Measurements from ENCODE around the gene CCDC71L. TPM values are rescaled to one million over a fixed set of nuclear protein-coding genes. Genes with fewer than 3 reads are reported as not detected.

Gene CCDC71L
- total RNA-seq, 1 donor from 2014 or later = 5.2 TPM

DNA sequence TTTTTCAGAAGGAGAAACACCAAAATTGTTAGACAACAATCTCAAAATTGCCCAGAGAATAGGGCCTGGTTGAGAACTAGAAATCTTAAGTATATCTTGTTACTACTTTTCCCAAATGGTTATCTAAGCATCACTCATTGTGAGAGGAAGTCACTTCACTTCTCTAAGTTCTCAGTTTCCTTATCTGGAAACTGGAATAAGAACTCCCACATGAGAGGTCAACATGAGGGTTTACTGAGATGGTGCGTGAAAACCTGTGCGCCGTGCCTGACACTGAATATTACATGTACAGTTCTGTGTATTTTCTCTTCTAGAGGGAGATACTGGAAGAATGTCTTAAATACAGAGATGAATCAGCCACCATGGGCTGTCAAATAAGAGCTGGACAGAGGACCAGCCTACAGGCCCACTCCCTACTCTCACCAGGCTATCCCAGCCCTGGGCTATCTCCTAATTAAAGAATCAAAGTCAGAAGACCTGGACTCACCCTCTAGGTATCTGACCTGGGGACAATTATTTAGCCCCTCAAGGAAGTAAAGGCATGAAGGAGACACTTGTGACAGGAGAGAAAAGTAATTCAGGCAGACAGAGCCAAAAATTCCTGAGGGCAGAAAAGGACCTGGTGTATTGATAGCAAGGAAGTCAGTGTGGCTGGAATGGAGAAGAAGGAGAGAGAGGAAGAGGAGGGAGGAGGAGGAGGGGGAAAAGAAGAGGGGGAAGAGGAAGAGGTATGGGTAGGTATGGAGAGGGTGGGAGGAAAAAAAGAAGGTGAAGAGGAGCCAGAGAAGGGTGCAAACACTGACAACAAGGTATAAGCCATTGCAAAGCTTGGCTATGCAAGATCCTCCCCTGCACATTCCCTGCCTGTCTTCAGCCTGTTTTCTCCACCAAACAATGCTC, 44.9 kb downstream of the CCDC71L start:
- Histone ChIP-seq H3K4me1 (ENCODE audit: control insufficient read depth in 3 of 3, insufficient read depth in 3 of 3, low read length in 3 of 3) (peaks cover 0 to 3% (median 0%) of the 10 kb centered on the region in 3 donors), H3K9me3 (ENCODE audit: control insufficient read depth in 3 of 3, low read length in 3 of 3) (no peaks in the 10 kb centered on the region), H3K4me3 (ENCODE audit: low read length in 3 of 3) (no peak overlapping the region), H3K27ac (ENCODE audit: low read depth, low read length) (no peak overlapping the region), H3K36me3 (ENCODE audit: control insufficient read depth in 3 of 3, insufficient read depth in 3 of 3, low read length in 3 of 3) (no peaks in the 10 kb centered on the region), H3K27me3 (ENCODE audit: control insufficient read depth in 3 of 3, insufficient read depth in 3 of 3, low read length in 3 of 3) (no peaks in the 10 kb centered on the region), H3K9ac (ENCODE audit: low read depth in 1 of 3, low read length in 3 of 3) (no peak overlapping the region)

DNA sequence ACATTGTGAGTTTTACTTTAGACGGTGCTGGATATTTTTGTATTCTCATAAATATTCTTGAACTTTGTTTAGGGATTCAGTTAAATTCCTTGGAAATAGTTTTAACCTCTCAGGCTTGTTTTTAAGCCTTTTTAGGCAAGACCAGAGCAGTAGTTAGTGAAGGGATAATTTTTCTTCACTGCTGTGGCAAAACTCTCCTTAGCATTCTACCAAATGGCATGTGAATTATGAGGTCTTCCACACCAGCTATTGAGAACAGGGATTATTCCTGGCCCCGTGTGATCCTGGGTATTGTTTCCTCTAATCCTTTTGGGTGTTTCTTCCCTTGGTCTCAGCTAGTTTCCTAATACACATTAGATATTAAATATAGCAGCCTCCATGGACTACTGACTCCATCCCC, 46.2 kb downstream of the CCDC71L start:
- peaks cover 0 to 3% (median 0%) of the 10 kb centered on the region in 3 donors for H3K4me1 ChIP-seq (ENCODE audit: control insufficient read depth in 3 of 3, insufficient read depth in 3 of 3, low read length in 3 of 3)
- H3K36me3 ChIP-seq (ENCODE audit: control insufficient read depth in 3 of 3, insufficient read depth in 3 of 3, low read length in 3 of 3) = no peaks in the 10 kb centered on the region
- H3K9ac ChIP-seq (ENCODE audit: low read depth in 1 of 3, low read length in 3 of 3) = no peak overlapping the region
- peak overlapping the region; percentile 7 for H3K27ac ChIP-seq (ENCODE audit: low read depth, low read length)
- H3K9me3 ChIP-seq (ENCODE audit: control insufficient read depth in 3 of 3, low read length in 3 of 3) = no peaks in the 10 kb centered on the region
- H3K27me3 ChIP-seq (ENCODE audit: control insufficient read depth in 3 of 3, insufficient read depth in 3 of 3, low read length in 3 of 3) = no peaks in the 10 kb centered on the region
- H3K4me3 ChIP-seq (ENCODE audit: low read length in 3 of 3) = no peak overlapping the region

DNA sequence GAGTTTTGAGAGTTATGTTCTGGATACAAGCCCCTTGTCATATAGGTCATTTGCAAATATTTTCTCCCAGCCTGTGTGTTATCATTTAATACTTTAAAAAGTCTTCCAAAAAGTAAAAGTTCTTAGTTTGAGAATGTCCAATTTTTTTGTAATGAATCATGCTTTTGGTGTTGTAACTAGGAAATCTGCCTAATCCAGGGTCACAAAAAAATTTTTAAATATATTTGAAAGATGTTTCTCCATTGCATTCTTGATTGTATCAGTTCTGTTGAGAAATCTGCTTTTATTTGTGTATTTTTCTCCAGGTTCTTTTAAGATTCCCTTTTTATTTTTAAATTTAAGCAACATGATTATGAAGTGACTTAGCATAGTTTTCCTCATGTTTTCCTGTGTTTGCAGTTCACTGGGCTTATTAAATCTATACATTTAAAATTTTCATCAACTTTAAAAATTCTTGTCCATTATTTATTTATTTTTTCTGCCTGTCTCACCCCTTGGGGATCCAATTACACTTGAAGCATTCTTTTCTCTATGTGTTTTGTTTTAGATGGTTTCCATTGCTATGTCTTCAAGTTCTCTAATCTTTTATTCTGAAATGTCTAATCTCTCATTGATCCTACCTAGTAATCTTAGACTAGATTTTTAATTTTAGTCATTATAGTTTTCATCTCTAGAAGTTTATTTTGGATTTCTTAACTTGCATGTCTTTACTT, 47.0 kb downstream of the CCDC71L start:
- no peak overlapping the region for H3K27ac ChIP-seq (ENCODE audit: low read depth, low read length)
- no peak overlapping the region for H3K9ac ChIP-seq (ENCODE audit: low read depth in 1 of 3, low read length in 3 of 3)
- no peaks in the 10 kb centered on the region for H3K36me3 ChIP-seq (ENCODE audit: control insufficient read depth in 3 of 3, insufficient read depth in 3 of 3, low read length in 3 of 3)
- peaks cover 0 to 3% (median 0%) of the 10 kb centered on the region in 3 donors for H3K4me1 ChIP-seq (ENCODE audit: control insufficient read depth in 3 of 3, insufficient read depth in 3 of 3, low read length in 3 of 3)
- H3K27me3 ChIP-seq (ENCODE audit: control insufficient read depth in 3 of 3, insufficient read depth in 3 of 3, low read length in 3 of 3) = no peaks in the 10 kb centered on the region
- no peaks in the 10 kb centered on the region for H3K9me3 ChIP-seq (ENCODE audit: control insufficient read depth in 3 of 3, low read length in 3 of 3)
- no peak overlapping the region for H3K4me3 ChIP-seq (ENCODE audit: low read length in 3 of 3)

DNA sequence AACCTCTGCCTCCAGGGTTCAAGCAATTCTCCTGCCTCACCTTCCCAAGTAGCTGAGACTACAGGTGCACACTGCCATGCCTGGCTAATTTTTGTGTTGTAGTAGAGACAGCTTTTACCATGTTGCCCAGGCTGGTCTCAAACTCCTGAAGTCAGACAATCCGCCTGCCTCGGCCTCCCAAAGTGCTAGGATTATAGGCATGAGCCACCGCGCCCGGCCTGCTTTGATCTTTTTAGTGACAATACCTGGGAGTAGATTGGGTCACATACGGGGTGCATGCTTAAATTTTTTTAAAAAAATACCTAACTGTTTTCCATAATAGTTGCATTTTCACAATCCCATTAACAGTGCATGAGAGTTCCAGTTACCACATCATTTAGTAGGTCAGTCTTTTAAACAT, 47.7 kb downstream of the CCDC71L start:
- no peak overlapping the region for H3K9ac ChIP-seq (ENCODE audit: low read depth in 1 of 3, low read length in 3 of 3)
- H3K36me3 ChIP-seq (ENCODE audit: control insufficient read depth in 3 of 3, insufficient read depth in 3 of 3, low read length in 3 of 3) = no peaks in the 10 kb centered on the region
- no peak overlapping the region for H3K4me3 ChIP-seq (ENCODE audit: low read length in 3 of 3)
- no peak overlapping the region for H3K27ac ChIP-seq (ENCODE audit: low read depth, low read length)
- H3K9me3 ChIP-seq (ENCODE audit: control insufficient read depth in 3 of 3, low read length in 3 of 3) = no peaks in the 10 kb centered on the region
- no peaks in the 10 kb centered on the region for H3K27me3 ChIP-seq (ENCODE audit: control insufficient read depth in 3 of 3, insufficient read depth in 3 of 3, low read length in 3 of 3)
- peaks cover 0 to 3% (median 0%) of the 10 kb centered on the region in 3 donors for H3K4me1 ChIP-seq (ENCODE audit: control insufficient read depth in 3 of 3, insufficient read depth in 3 of 3, low read length in 3 of 3)

DNA sequence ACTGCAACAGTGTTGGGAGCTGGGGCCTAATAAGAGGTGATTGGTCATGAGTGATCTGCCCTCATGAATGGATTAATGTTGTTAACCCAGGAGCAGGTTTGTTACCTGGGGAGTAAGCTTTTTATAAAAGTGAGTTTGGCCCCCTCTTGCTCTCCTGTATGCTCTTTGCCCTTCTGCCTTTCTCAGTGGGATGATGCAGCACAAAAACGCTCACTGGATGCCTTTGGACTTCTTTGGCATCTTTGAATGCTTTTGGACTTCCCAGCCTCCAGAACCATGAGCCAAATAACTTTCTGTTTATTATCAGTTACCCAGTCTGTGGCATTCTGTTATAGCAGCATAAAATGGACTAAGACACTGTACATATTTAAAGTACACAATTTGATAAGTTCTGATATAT, 48.5 kb downstream of the CCDC71L start:
- H3K9me3 ChIP-seq (ENCODE audit: control insufficient read depth in 3 of 3, low read length in 3 of 3) = no peaks in the 10 kb centered on the region
- H3K36me3 ChIP-seq (ENCODE audit: control insufficient read depth in 3 of 3, insufficient read depth in 3 of 3, low read length in 3 of 3) = no peaks in the 10 kb centered on the region
- H3K27me3 ChIP-seq (ENCODE audit: control insufficient read depth in 3 of 3, insufficient read depth in 3 of 3, low read length in 3 of 3) = no peaks in the 10 kb centered on the region

DNA sequence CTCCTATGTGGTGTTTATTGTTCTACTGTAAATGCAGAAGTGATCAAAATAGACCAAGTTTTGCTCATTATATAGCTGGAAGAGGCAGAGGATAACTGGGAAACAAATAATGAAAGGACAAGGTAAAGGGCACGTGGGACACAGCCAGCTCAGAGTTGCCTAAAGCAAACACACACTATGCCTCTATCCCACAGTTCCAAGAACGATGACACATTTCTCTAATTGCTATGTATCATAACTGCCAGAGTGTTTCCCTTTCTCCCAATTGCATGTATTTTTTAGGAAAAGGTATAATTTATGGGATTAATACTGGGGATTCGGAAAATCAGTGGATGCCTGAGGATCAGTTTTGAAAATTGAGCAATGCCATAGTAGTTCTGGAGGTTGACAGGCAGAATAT, 49.0 kb downstream of the CCDC71L start:
- Histone ChIP-seq H3K4me1 (ENCODE audit: control insufficient read depth in 3 of 3, insufficient read depth in 3 of 3, low read length in 3 of 3) (no peaks in the 10 kb centered on the region), H3K27me3 (ENCODE audit: control insufficient read depth in 3 of 3, insufficient read depth in 3 of 3, low read length in 3 of 3) (no peaks in the 10 kb centered on the region), H3K27ac (ENCODE audit: low read depth, low read length) (no peak overlapping the region), H3K9me3 (ENCODE audit: control insufficient read depth in 3 of 3, low read length in 3 of 3) (no peaks in the 10 kb centered on the region), H3K4me3 (ENCODE audit: low read length in 3 of 3) (no peak overlapping the region), H3K36me3 (ENCODE audit: control insufficient read depth in 3 of 3, insufficient read depth in 3 of 3, low read length in 3 of 3) (no peaks in the 10 kb centered on the region), H3K9ac (ENCODE audit: low read depth in 1 of 3, low read length in 3 of 3) (no peak overlapping the region)

More for the DNA sequence above, 48.5 kb downstream of the CCDC71L start:
- H3K9ac ChIP-seq (ENCODE audit: low read depth in 1 of 3, low read length in 3 of 3) = no peak overlapping the region
- no peaks in the 10 kb centered on the region for H3K4me1 ChIP-seq (ENCODE audit: control insufficient read depth in 3 of 3, insufficient read depth in 3 of 3, low read length in 3 of 3)
- no peak overlapping the region for H3K4me3 ChIP-seq (ENCODE audit: low read length in 3 of 3)
- no peak overlapping the region for H3K27ac ChIP-seq (ENCODE audit: low read depth, low read length)

DNA sequence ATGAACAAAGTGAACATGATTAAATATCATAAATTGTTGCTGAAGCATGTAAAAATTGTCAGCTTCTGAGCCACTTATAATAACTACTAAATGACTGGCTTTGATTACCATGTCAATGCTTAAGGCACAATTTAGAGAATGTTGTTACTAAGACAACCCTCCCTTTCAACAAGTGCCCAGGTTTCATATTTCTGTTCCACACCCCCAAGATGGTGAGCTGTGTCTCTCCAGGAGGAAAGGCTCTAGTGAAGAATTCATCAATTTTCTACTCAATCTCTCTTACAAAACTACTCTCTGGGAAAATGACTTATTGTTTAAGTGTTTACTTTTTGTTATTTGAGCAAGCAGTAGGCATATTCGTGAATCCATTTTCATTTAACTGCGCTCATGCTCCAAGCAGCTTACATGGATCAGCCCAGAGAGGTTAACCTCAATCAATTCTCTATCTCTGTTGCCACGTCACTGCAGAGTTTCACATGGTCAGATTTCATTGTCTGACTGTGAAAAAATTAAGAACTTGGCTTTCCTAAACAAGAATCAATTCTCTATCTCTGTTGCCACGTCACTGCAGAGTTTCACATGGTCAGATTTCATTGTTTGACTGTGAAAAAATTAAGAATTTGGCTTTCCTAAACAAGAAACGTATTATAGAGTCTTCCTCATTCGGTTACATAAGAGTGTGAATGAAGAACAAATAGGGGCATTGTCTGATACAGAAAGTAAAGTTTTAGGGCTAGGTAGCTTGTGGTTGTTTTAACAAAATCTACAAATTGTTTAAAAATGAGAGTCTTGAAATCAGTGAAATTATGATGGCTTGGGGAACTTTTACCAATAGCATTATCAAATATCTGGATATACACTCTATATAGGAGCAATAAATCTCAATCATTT, 49.7 kb downstream of the CCDC71L start:
- H3K9me3 ChIP-seq (ENCODE audit: control insufficient read depth in 3 of 3, low read length in 3 of 3) = no peaks in the 10 kb centered on the region
- H3K4me3 ChIP-seq (ENCODE audit: low read length in 3 of 3) = no peak overlapping the region
- no peak overlapping the region for H3K27ac ChIP-seq (ENCODE audit: low read depth, low read length)
- no peaks in the 10 kb centered on the region for H3K27me3 ChIP-seq (ENCODE audit: control insufficient read depth in 3 of 3, insufficient read depth in 3 of 3, low read length in 3 of 3)
- H3K36me3 ChIP-seq (ENCODE audit: control insufficient read depth in 3 of 3, insufficient read depth in 3 of 3, low read length in 3 of 3) = no peaks in the 10 kb centered on the region
- H3K9ac ChIP-seq (ENCODE audit: low read depth in 1 of 3, low read length in 3 of 3) = no peak overlapping the region
- H3K4me1 ChIP-seq (ENCODE audit: control insufficient read depth in 3 of 3, insufficient read depth in 3 of 3, low read length in 3 of 3) = no peaks in the 10 kb centered on the region

DNA sequence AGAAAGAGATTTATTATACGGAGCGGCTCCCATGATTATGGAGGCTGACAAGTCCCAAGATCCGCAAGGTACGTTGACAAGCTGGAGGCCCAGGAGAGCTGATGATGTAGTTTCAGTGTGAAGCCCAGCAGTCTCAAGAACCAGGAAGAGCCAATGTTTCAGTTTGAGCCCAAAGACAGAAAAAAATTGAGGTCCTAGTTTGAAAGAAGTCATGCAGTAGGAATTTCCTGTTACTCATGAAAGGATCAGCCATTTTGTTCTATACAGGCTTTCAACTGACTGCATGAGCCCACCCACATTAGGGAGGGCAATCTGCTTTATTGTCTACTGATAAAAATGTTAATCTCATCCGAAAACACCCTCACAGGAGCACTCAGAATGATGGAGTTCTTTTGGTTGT, 51.5 kb downstream of the CCDC71L start:
- Histone ChIP-seq H3K27ac (ENCODE audit: low read depth, low read length) (no peak overlapping the region), H3K4me3 (ENCODE audit: low read length in 3 of 3) (no peak overlapping the region), H3K36me3 (ENCODE audit: control insufficient read depth in 3 of 3, insufficient read depth in 3 of 3, low read length in 3 of 3) (no peaks in the 10 kb centered on the region), H3K9ac (ENCODE audit: low read depth in 1 of 3, low read length in 3 of 3) (no peak overlapping the region), H3K9me3 (ENCODE audit: control insufficient read depth in 3 of 3, low read length in 3 of 3) (no peaks in the 10 kb centered on the region), H3K27me3 (ENCODE audit: control insufficient read depth in 3 of 3, insufficient read depth in 3 of 3, low read length in 3 of 3) (no peaks in the 10 kb centered on the region), H3K4me1 (ENCODE audit: control insufficient read depth in 3 of 3, insufficient read depth in 3 of 3, low read length in 3 of 3) (no peaks in the 10 kb centered on the region)

DNA sequence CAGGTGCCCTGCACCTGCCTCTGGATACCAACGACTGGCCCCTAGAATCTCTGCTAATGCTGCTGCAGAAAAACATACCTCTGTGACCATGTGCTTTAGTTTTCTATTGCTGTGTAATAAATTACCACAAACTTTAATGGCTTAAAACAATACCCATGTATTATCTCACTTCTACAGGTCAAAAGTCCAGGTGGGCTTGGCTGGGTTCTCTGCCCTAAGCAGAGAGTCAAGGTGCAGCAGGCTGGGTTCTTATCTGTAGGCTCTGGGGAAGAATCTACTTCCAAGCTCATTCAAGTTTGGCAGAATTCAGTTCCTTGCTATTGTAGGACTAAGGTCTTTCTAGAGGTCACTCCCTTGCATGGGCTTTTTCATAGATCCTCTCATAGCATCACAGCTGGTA, 52.3 kb downstream of the CCDC71L start:
- H3K27me3 ChIP-seq (ENCODE audit: control insufficient read depth in 3 of 3, insufficient read depth in 3 of 3, low read length in 3 of 3) = no peaks in the 10 kb centered on the region
- no peak overlapping the region for H3K4me3 ChIP-seq (ENCODE audit: low read length in 3 of 3)
- H3K9me3 ChIP-seq (ENCODE audit: control insufficient read depth in 3 of 3, low read length in 3 of 3) = no peaks in the 10 kb centered on the region
- H3K27ac ChIP-seq (ENCODE audit: low read depth, low read length) = no peak overlapping the region
- no peaks in the 10 kb centered on the region for H3K36me3 ChIP-seq (ENCODE audit: control insufficient read depth in 3 of 3, insufficient read depth in 3 of 3, low read length in 3 of 3)
- no peak overlapping the region for H3K9ac ChIP-seq (ENCODE audit: low read depth in 1 of 3, low read length in 3 of 3)
- H3K4me1 ChIP-seq (ENCODE audit: control insufficient read depth in 3 of 3, insufficient read depth in 3 of 3, low read length in 3 of 3) = no peaks in the 10 kb centered on the region

Measured in skeletal muscle tissue (tissue), 4 donors.